Stomach smooth muscle (tissue), 2 donors: Measurements from ENCODE around the gene USH2A.

ENCODE experiments used
- H3K27ac ChIP-seq: one replicate; pipeline ENCODE4 v1.7.0; 2013; ENCODE audit warnings: mild to moderate bottlenecking, low read length, inconsistent platforms
- H3K27me3 ChIP-seq, 2 donors: one replicate each; pipeline ENCODE4 v1.7.0; 2013; ENCODE audit warnings: low read length in 2 of 2; ENCODE audit not compliant: insufficient read depth in 2 of 2, control insufficient read depth in 1 of 2
- H3K36me3 ChIP-seq, 2 donors: one replicate each; pipeline ENCODE4 v1.7.0; 2013; ENCODE audit warnings: low read length in 2 of 2; ENCODE audit not compliant: control insufficient read depth in 2 of 2, insufficient read depth in 2 of 2
- H3K4me1 ChIP-seq: one replicate; pipeline ENCODE4 v1.7.0; 2013; ENCODE audit warnings: low read length; ENCODE audit not compliant: control insufficient read depth, insufficient read depth
- H3K4me3 ChIP-seq, 2 donors: one replicate each; pipeline ENCODE4 v1.7.0; 2013; ENCODE audit warnings: low read length in 2 of 2
- H3K9ac ChIP-seq, 2 donors: one replicate each; pipeline ENCODE4 v1.7.0; 2013; ENCODE audit warnings: low read length in 2 of 2, mild to moderate bottlenecking in 1 of 2
- H3K9me3 ChIP-seq, 2 donors: one replicate each; pipeline ENCODE4 v1.7.0; 2013; ENCODE audit warnings: low read length in 2 of 2; ENCODE audit not compliant: control insufficient read depth in 2 of 2
- donor health status: healthy.
- donor health status: Pancreatic carcinoma.

Gene USH2A

DNA sequence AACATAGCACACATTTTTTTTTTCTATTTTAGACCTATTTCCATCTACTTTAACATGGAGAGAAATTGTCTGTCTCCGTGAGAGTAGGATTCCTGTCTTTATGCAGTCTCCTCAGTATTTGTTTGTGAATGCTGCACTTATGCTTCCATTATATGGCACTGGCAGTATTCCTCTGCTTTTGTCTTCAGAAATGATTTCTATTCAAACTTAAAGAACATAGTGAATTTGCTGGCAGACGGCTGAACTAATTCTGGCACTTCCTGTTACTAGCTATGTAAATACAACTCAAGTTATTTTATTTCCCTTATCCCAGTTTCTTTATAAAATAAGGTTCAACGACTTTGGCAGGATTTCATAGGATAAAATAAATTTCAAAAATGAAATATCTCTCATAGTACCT, 810.9 kb downstream of the USH2A start:
- Histone ChIP-seq H3K36me3 (peaks cover 5 to 16% of the 10 kb centered on the region in 2 donors), H3K9ac (no peak overlapping the region), H3K4me1 (no peaks in the 10 kb centered on the region), H3K27ac (no peak overlapping the region), H3K4me3 (no peak overlapping the region), H3K27me3 (no peaks in the 10 kb centered on the region), H3K9me3 (no peaks in the 10 kb centered on the region)

GRCh38 chr1:215608646-215609045, 814.6 kb downstream of the USH2A start:
- no peak overlapping the region for H3K27ac ChIP-seq
- no peaks in the 10 kb centered on the region for H3K4me1 ChIP-seq
- no peak overlapping the region for H3K4me3 ChIP-seq
- H3K9me3 ChIP-seq = no peaks in the 10 kb centered on the region
- H3K9ac ChIP-seq = no peak overlapping the region
- H3K27me3 ChIP-seq = no peaks in the 10 kb centered on the region
- peaks cover 2 to 16% of the 10 kb centered on the region in 2 donors for H3K36me3 ChIP-seq

- Histone ChIP-seq H3K36me3 (peaks cover 2 to 7% of the 10 kb centered on the region in 2 donors), H3K27me3 (no peaks in the 10 kb centered on the region), H3K9ac (no peak overlapping the region), H3K27ac (no peak overlapping the region), H3K9me3 (no peaks in the 10 kb centered on the region), H3K4me1 (no peaks in the 10 kb centered on the region), H3K4me3 (no peak overlapping the region)
Observed at GRCh38 chr1:215607412-215607811, 815.8 kb downstream of the USH2A start.

DNA sequence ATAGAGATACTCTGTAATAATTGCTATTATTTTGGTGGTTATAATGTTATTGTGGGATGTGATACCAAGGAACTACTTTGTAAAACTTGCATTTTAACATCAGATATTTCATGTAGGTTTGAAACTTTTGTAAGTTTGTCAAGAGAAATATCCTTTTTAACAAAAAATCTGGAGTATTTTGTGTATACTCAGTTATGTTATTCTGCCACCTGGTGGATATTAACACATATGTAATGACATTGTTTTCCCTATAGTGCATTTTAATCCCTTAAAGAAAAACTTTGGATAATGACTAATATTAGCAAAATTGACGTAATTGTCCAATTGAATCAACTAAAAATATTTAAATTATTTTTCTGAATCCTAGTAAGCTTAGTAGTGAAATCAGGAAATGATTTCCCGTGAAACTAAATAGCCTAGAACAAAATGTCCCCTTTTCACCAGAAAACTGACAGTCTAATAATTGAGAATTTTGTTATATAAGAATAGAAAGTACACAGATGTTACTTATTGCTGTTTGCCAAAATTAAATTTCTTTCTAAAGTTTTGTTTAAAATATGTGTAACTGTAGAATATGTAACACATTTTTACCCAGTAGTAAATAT, 816.6 kb downstream of the USH2A start:
- no peak overlapping the region for H3K27ac ChIP-seq
- no peak overlapping the region for H3K9ac ChIP-seq
- no peaks in the 10 kb centered on the region for H3K27me3 ChIP-seq
- H3K36me3 ChIP-seq = peaks cover 2 to 7% of the 10 kb centered on the region in 2 donors
- no peak overlapping the region for H3K4me3 ChIP-seq
- H3K9me3 ChIP-seq = no peaks in the 10 kb centered on the region
- no peaks in the 10 kb centered on the region for H3K4me1 ChIP-seq

DNA sequence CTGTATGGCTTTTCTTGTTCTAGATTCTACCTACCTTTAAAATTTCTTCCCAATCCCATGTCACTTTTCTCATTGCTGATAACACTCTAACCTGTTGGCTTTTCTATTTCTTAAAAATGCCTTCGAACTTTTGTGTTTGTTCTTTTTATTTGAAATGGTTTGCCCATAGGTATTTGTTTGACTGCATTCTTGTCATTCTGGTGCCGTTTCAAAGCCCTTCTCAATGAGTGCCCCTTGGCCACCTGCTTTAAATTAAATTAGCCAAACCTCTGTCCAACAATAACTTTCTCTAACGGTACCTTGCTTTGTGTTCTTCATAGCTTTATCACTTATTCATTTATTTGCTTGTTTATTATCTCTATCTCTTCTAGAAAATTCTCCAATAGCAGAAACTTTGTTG, 817.2 kb downstream of the USH2A start:
- Histone ChIP-seq H3K36me3 (peaks cover 2 to 7% of the 10 kb centered on the region in 2 donors), H3K9ac (no peak overlapping the region)

DNA sequence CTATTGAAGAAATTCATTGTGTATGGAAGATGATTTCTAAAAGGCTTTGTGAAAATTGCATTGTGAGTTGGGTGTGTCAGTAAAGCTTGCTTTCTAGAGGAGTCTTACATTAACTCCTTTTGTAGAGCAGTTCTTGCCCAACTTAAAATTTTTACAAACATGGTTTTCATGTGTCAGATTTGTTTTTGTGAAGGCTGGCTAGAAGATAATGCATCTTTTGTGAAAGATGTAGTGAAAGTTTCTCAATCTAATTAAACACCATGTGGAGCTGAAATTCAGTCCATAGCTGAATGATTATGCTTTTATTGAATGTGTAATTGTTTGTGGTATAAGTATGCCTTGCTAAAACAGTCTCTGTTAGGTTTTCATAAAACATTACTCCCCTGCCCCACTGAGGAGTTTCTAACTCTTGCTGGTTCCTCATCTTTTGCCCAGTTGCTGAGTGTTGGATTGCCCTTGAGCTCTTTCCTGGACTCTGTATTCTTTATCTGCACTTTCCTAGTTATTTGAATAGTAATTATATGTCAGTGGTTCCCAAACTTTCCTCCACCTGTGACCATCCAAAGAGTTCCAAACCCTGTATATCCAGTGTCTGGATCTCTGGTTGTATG, 818.1 kb downstream of the USH2A start:
- Histone ChIP-seq H3K27me3 (no peaks in the 10 kb centered on the region), H3K36me3 (peaks cover 2 to 7% of the 10 kb centered on the region in 2 donors), H3K9me3 (no peaks in the 10 kb centered on the region), H3K4me3 (no peak overlapping the region), H3K9ac (no peak overlapping the region), H3K27ac (no peak overlapping the region), H3K4me1 (no peaks in the 10 kb centered on the region)

More for the DNA sequence above, 817.2 kb downstream of the USH2A start:
- no peak overlapping the region for H3K27ac ChIP-seq
- no peaks in the 10 kb centered on the region for H3K9me3 ChIP-seq
- H3K27me3 ChIP-seq = no peaks in the 10 kb centered on the region
- no peaks in the 10 kb centered on the region for H3K4me1 ChIP-seq
- no peak overlapping the region for H3K4me3 ChIP-seq

DNA sequence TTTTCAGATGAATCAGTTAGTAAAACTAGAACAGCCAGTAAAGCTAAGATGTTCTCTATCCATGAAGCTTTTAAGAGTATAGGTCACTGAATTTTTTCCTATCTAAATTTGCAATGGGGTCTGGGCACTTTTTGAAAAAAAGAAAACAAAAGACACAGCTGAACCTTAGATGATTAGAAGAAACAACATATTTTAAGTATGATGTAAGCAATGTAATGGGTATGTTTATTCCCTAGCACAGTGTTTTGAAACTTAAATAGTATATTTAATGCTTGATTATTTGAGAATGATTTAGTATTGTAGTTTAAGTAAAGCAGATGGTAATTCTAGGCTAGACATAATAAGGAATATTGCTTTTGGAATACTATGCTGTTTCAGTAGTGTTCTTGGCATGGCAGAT, 819.9 kb downstream of the USH2A start:
- Histone ChIP-seq H3K4me1 (no peaks in the 10 kb centered on the region), H3K27ac (no peak overlapping the region), H3K4me3 (no peak overlapping the region), H3K9me3 (no peaks in the 10 kb centered on the region), H3K36me3 (peaks cover 0 to under 1% of the 10 kb centered on the region in 2 donors), H3K9ac (no peak overlapping the region), H3K27me3 (no peaks in the 10 kb centered on the region)

DNA sequence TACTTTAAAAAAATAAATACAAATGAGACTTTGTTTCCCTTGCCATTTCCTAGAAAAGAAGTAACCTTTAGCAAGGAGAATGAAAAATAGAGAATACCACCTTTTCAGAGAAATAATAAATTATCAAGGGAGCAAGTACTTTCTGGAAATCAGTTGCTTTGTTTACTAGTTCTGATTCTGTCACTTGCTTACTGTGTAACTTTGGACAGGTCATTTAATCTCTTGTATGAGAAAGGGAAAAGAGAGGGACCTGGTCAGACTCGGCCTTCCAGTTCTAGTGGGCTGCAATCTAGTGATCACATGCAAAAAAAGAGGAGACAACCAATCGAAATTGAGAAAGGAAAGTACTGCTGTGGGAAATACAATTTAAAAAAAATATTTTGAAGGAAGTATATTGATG, 822.0 kb downstream of the USH2A start:
- Histone ChIP-seq H3K4me3 (no peak overlapping the region), H3K36me3 (peaks cover 0 to 3% of the 10 kb centered on the region in 2 donors), H3K9me3 (no peaks in the 10 kb centered on the region), H3K9ac (no peak overlapping the region), H3K27me3 (no peaks in the 10 kb centered on the region), H3K27ac (no peak overlapping the region), H3K4me1 (no peaks in the 10 kb centered on the region)

DNA sequence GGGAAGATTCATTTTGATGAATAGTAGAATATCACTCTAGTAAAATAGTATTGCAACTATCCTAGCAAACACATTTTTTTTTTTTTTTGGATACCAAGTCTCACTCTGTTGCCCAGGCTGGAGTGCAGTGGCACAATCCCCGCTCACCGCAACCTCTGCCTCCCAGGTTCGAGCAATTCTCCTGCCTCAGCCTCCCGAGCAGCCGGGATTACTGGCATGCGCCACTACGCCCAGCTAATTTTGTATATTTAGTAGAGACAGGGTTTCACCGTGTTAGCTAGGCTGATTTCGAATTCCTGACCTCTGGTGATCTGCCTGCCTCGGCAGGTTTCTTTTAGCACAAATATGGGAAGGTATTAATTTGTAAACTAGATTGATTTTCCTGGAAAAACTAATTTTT, 822.4 kb downstream of the USH2A start:
- no peaks in the 10 kb centered on the region for H3K4me1 ChIP-seq
- H3K4me3 ChIP-seq = no peak overlapping the region
- peaks cover 0 to 3% of the 10 kb centered on the region in 2 donors for H3K36me3 ChIP-seq
- H3K27me3 ChIP-seq = no peaks in the 10 kb centered on the region
- H3K27ac ChIP-seq = no peak overlapping the region
- H3K9me3 ChIP-seq = no peaks in the 10 kb centered on the region
- no peak overlapping the region for H3K9ac ChIP-seq

GRCh38 chr1:215600258-215600792, 822.9 kb downstream of the USH2A start:
- Histone ChIP-seq H3K27me3 (no peaks in the 10 kb centered on the region), H3K36me3 (peaks cover 0 to 3% of the 10 kb centered on the region in 2 donors), H3K9ac (no peak overlapping the region), H3K27ac (no peak overlapping the region), H3K4me3 (no peak overlapping the region), H3K9me3 (no peaks in the 10 kb centered on the region), H3K4me1 (no peaks in the 10 kb centered on the region)

GRCh38 chr1:215599418-215600074, 823.7 kb downstream of the USH2A start:
- Histone ChIP-seq H3K9ac (no peak overlapping the region), H3K27ac (no peak overlapping the region)

More at GRCh38 chr1:215599418-215600074, 823.7 kb downstream of the USH2A start:
- Histone ChIP-seq H3K27me3 (no peaks in the 10 kb centered on the region), H3K4me1 (no peaks in the 10 kb centered on the region), H3K36me3 (peaks cover 0 to 3% of the 10 kb centered on the region in 2 donors), H3K4me3 (no peak overlapping the region), H3K9me3 (no peaks in the 10 kb centered on the region)
